B cell (primary cell): ENCODE data around the gene ELK4. TPM values are rescaled to one million over a fixed set of nuclear protein-coding genes. Genes with fewer than 3 reads are reported as not detected.
A peak's percentile ranks its signal among the peaks of the same experiment; 100 is the strongest.

Source experiments
- ATAC-seq: fragments of 200-7000 bp; cut with Tn5 transposase; one replicate; pipeline ENCODE4 v1.10.0; 2021; ENCODE audit warnings: low read depth, mild to moderate bottlenecking, moderate number of reproducible peaks, moderate library complexity
- CTCF ChIA-PET: fragments of 350-600 bp; sonication (Branson Sonifier 250); formaldehyde crosslinking; loops from one replicate; lab custom pipeline; 2021; ENCODE audit warnings: antibody characterized with exemption, inconsistent platforms; lab: Charles Lee
- POLR2A ChIA-PET: fragments of 350-600 bp; sonication (Branson Sonifier 250); formaldehyde crosslinking; loops from one replicate; lab custom pipeline; 2021; ENCODE audit warnings: antibody characterized with exemption; lab: Charles Lee
- DNase-seq: peaks from one replicate; pipeline ENCODE4 v3.0.0; 2013
- H2AFZ ChIP-seq: 2 replicates; pipeline ENCODE4 v1.6.1; 2012; ENCODE audit warnings: mild to moderate bottlenecking, low read depth, low read length; ENCODE audit not compliant: insufficient read depth, poor library complexity, severe bottlenecking
- H3K27ac ChIP-seq, 2 donors: 1 replicate in 1 of 2; 2 replicates in 1 of 2; pipeline ENCODE4 v1.5.1; 2012 to 2013; ENCODE audit warnings: low read length in 2 of 2, mild to moderate bottlenecking in 2 of 2, moderate library complexity in 1 of 2
- H3K27me3 ChIP-seq, 4 experiments: fragments of 200-600 bp in 1 of 4; sonication (generic) in 1 of 4; replicated peaks in 1 of 4; 1 replicate in 2 of 4; 2 replicates in 2 of 4; pipeline versions ENCODE4 v1.6.1 to v1.7.0; 2013 to 2016; ENCODE audit warnings: low read length in 3 of 4, mild to moderate bottlenecking in 2 of 4, mixed read lengths in 1 of 4, moderate library complexity in 1 of 4; ENCODE audit not compliant: insufficient read depth in 4 of 4, control insufficient read depth in 3 of 4; ENCODE audit errors: control extremely low read depth in 1 of 4
- H3K36me3 ChIP-seq, 2 experiments: replicated peaks in 1 of 2; 1 replicate in 1 of 2; 2 replicates in 1 of 2; pipeline versions ENCODE4 v1.6.1 to v1.7.1; 2013; ENCODE audit warnings: low read length in 1 of 2; ENCODE audit not compliant: insufficient read depth in 2 of 2, control insufficient read depth in 1 of 2; ENCODE audit errors: control extremely low read depth in 1 of 2, extremely low read depth in 1 of 2
- H3K4me1 ChIP-seq, 2 donors: fragments of 200-600 bp in 1 of 2; sonication (generic) in 1 of 2; 1 replicate in 1 of 2; 2 replicates in 1 of 2; pipeline versions ENCODE4 v1.5.1 to v1.6.1; 2013 to 2017; ENCODE audit warnings: low read length in 2 of 2; ENCODE audit not compliant: control insufficient read depth in 2 of 2, insufficient read depth in 2 of 2
- H3K4me2 ChIP-seq: replicated peaks from 2 replicates; pipeline ENCODE3; 2012; ENCODE audit warnings: mild to moderate bottlenecking, low read depth, low read length; ENCODE audit not compliant: poor library complexity, severe bottlenecking
- H3K4me3 ChIP-seq, 5 experiments: fragments of 200-600 bp in 1 of 5; sonication (generic) in 1 of 5; 1 replicate in 3 of 5; 2 replicates in 2 of 5; pipeline versions ENCODE4 v1.5.1 to v1.7.0; 2011 to 2016; ENCODE audit warnings: low read length in 4 of 5, mild to moderate bottlenecking in 4 of 5, low read depth in 2 of 5, control low read depth in 1 of 5, moderate library complexity in 1 of 5; ENCODE audit not compliant: insufficient read depth in 1 of 5; ENCODE audit errors: control extremely low read depth in 1 of 5, extremely low read depth in 1 of 5
- H3K79me2 ChIP-seq: fragments of 200-600 bp; sonication (generic); one replicate; pipeline ENCODE4 v1.6.0; 2016; ENCODE audit warnings: low read length; ENCODE audit not compliant: control insufficient read depth, insufficient read depth
- H3K9ac ChIP-seq: fragments of 200-600 bp; sonication (generic); 2 replicates; pipeline ENCODE4 v1.6.1; 2017; ENCODE audit warnings: mild to moderate bottlenecking, low read length, moderate library complexity
- H3K9me3 ChIP-seq, 3 donors: one replicate each; pipeline versions ENCODE4 v1.6.1 to v1.7.1; 2013; ENCODE audit warnings: low read length in 2 of 3; ENCODE audit not compliant: control insufficient read depth in 2 of 3, insufficient read depth in 1 of 3; ENCODE audit errors: control extremely low read depth in 1 of 3
- H4K20me1 ChIP-seq: 2 replicates; pipeline ENCODE4 v1.6.0; 2012; ENCODE audit warnings: mild to moderate bottlenecking, low read length; ENCODE audit not compliant: insufficient read depth, control insufficient read depth, poor library complexity, severe bottlenecking
- H3K27ac Mint-ChIP-seq: one replicate; pipeline ENCODE4 v1.8.0; 2021; ENCODE audit warnings: mixed read lengths
- H3K27me3 Mint-ChIP-seq: one replicate; pipeline ENCODE4 v1.8.0; 2021; ENCODE audit warnings: mixed read lengths
- H3K4me1 Mint-ChIP-seq: one replicate; pipeline ENCODE4 v1.8.0; 2021; ENCODE audit warnings: mixed read lengths
- H3K4me3 Mint-ChIP-seq: one replicate; pipeline ENCODE4 v1.8.0; 2021; ENCODE audit warnings: mixed read lengths
- H3K9me3 Mint-ChIP-seq: one replicate; pipeline ENCODE4 v1.8.0; 2022; ENCODE audit warnings: mixed read lengths; ENCODE audit not compliant: insufficient read depth
- CTCF ChIP-seq: fragments of 200-600 bp; IDR thresholded peaks from one replicate; pipeline ENCODE4 v1.8.0; 2022; ENCODE audit warnings: antibody characterized with exemption, mild to moderate bottlenecking
- EZH2 ChIP-seq: IDR thresholded peaks from 2 replicates; pipeline ENCODE4 v1.6.1; 2012; ENCODE audit warnings: borderline replicate concordance, low read depth, mild to moderate bottlenecking, moderate library complexity, low read length; ENCODE audit not compliant: insufficient read depth, poor library complexity, severe bottlenecking
- WGBS: methylation state at CpG from one replicate; pipeline ENCODE4 v1.1.5; 2013; ENCODE audit warnings: missing lambda C conversion rate; ENCODE audit not compliant: insufficient coverage; 5-methylcytosine and 5-hydroxymethylcytosine counted together
- intact Hi-C: fragments of 100-400 bp; cut with micrococcal nuclease; formaldehyde crosslinking; loops from one replicate; pipeline ENCODE4 v1.10.0; 2022
- polyA plus RNA-seq: library from polyadenylated mRNA; depleted of rRNA; stranded (reverse); fragments of >200 nt; gene quantifications from 2 replicates; pipeline ENCODE4 v1.2.3, GENCODE V29; 2012
- total RNA-seq, 2 donors: library from RNA; stranded (reverse); fragments of 120-200 nt in 1 of 2; gene quantifications; 1 replicate in 1 of 2; 2 replicates in 1 of 2; pipeline versions ENCODE4 v1.2.3 to v1.2.4, GENCODE V29; 2013 to 2022

ELK4 gene
- total and polyA plus RNA-seq, 2 donors (not counting 1 experiment from before 2014, with no cell fraction given) = 11.0 to 151 TPM

GRCh38 chr1:205658943-205659581 lies 27.3 kb upstream of the ELK4 start:
- H3K9ac ChIP-seq = no peak overlapping the region
- intact Hi-C loops = loop anchor here (1.0 to 5.0 kb wide), 4 partner anchors 10 to 172 kb away; no protein-coding TSS in a partner anchor

More at GRCh38 chr1:205658943-205659581, 27.3 kb upstream of the ELK4 start:
- Histone ChIP-seq H4K20me1 (no peaks in the 10 kb centered on the region), H3K4me2 (peak overlapping the region; percentile 48), H3K4me3 (no peak overlapping the region), H3K9me3 (no peaks in the 10 kb centered on the region), H3K4me1 (peaks cover 18 to 25% of the 10 kb centered on the region in 2 donors), H3K27ac (peak overlapping the region in 1 of 2 donors; percentile 72), H3K36me3 (peaks cover 0 to 13% of the 10 kb centered on the region in 2 experiments), H3K79me2 (peaks cover 4% of the 10 kb centered on the region), H2AFZ (peak overlapping the region; percentile 14), H3K27me3 (no peaks in the 10 kb centered on the region)
- ChIA-PET CTCF (interaction anchor here (0.7 to 23.2 kb wide), 58 partner anchors 9 to 517 kb away, joined by 3 to 943 read pairs (median 6); partner anchors contain the start of genes ELK4, RAB29 and SLC45A3), POLR2A (interaction anchor here (0.9 to 1.2 kb wide), 4 partner anchors 15 to 51 kb away, joined by 3 read pairs; partner anchors contain the start of gene ELK4)
- Mint-ChIP-seq H3K4me1 (peaks cover 22% of the 10 kb centered on the region), H3K27me3 (no peaks in the 10 kb centered on the region), H3K9me3 (no peaks in the 10 kb centered on the region), H3K4me3 (peak overlapping the region; percentile 10), H3K27ac (peak overlapping the region; percentile 32)
- TF ChIP-seq CTCF (peak; percentile 89), EZH2 (no peak)
- WGBS = 60% methylated on average over 19 of the region's 20 CpGs
- peak; percentile 93 for ATAC-seq
- DNase-seq = peak; percentile 87
